ENCODE results near the gene CNPPD1.
"Not testable (repeated sequence)": the region's sequence is repeated elsewhere in the genome, so short reads cannot be mapped to it uniquely, and the experiment has no call there.

- TF ChIP-seq, protein P1, sequence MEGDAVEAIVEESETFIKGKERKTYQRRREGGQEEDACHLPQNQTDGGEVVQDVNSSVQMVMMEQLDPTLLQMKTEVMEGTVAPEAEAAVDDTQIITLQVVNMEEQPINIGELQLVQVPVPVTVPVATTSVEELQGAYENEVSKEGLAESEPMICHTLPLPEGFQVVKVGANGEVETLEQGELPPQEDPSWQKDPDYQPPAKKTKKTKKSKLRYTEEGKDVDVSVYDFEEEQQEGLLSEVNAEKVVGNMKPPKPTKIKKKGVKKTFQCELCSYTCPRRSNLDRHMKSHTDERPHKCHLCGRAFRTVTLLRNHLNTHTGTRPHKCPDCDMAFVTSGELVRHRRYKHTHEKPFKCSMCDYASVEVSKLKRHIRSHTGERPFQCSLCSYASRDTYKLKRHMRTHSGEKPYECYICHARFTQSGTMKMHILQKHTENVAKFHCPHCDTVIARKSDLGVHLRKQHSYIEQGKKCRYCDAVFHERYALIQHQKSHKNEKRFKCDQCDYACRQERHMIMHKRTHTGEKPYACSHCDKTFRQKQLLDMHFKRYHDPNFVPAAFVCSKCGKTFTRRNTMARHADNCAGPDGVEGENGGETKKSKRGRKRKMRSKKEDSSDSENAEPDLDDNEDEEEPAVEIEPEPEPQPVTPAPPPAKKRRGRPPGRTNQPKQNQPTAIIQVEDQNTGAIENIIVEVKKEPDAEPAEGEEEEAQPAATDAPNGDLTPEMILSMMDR (IDR thresholded peaks at IDR 0.05): not testable (repeated sequence)
- TF ChIP-seq POLR2A, POLR2AphosphoS5, EP300 (IDR thresholded peaks at IDR 0.05): not testable (repeated sequence)
These were observed 24.6 kb upstream of the CNPPD1 start for GRCh38 chr2:219201331-219201730.
